Naive thymus-derived CD8-positive, alpha-beta T cell (primary cell): ENCODE measurements around the gene MIDN. TPM values are rescaled to one million over a fixed set of nuclear protein-coding genes. Genes with fewer than 3 reads are reported as not detected.

ENCODE experiments used
- ATAC-seq, 2 donors: fragments of 150-1000 bp; cut with Tn5 transposase in 1 of 2; sonication (Bioruptor Pico), chemical (Tn5 transposase) in 1 of 2; 1 replicate in 1 of 2; 2 replicates in 1 of 2; pipeline ENCODE4 v1.10.0; 2021; ENCODE audit warnings: mild to moderate bottlenecking in 2 of 2, moderate library complexity in 2 of 2
- POLR2A ChIA-PET: fragments of 350-600 bp; sonication (Branson Sonifier 250); formaldehyde crosslinking; loops from one replicate; lab custom pipeline; 2021; ENCODE audit warnings: antibody characterized with exemption; lab: Charles Lee
- DNase-seq, 10 donors: peaks; one replicate each; pipeline versions ENCODE4 v3.0.0 to v3.0.0-alpha.2; 2020 to 2022
- H3K27ac Mint-ChIP-seq, 10 donors: one replicate each; pipeline ENCODE4 v1.8.0; 2020 to 2022; ENCODE audit warnings: mild to moderate bottlenecking in 10 of 10, mixed read lengths in 10 of 10, moderate library complexity in 4 of 10, inconsistent platforms in 1 of 10
- H3K27me3 Mint-ChIP-seq, 5 donors: one replicate each; pipeline ENCODE4 v1.8.0; 2021 to 2022; ENCODE audit warnings: mixed read lengths in 5 of 5
- H3K36me3 Mint-ChIP-seq, 3 donors: one replicate each; pipeline ENCODE4 v1.8.0; 2020 to 2022; ENCODE audit warnings: mixed read lengths in 3 of 3, mild to moderate bottlenecking in 2 of 3, inconsistent platforms in 1 of 3
- H3K4me1 Mint-ChIP-seq, 4 donors: one replicate each; pipeline ENCODE4 v1.8.0; 2021 to 2022; ENCODE audit warnings: mixed read lengths in 4 of 4
- H3K4me3 Mint-ChIP-seq, 10 donors: one replicate each; pipeline ENCODE4 v1.8.0; 2020 to 2022; ENCODE audit warnings: mild to moderate bottlenecking in 10 of 10, mixed read lengths in 10 of 10, moderate library complexity in 6 of 10, inconsistent platforms in 1 of 10
- H3K9me3 Mint-ChIP-seq, 9 donors: one replicate each; pipeline ENCODE4 v1.8.0; 2020 to 2022; ENCODE audit warnings: mixed read lengths in 9 of 9, mild to moderate bottlenecking in 3 of 9, inconsistent platforms in 1 of 9, moderate library complexity in 1 of 9
- polyA plus RNA-seq, 3 donors: library from polyadenylated mRNA; unstranded; fragments of 300-500 nt; fragmentation: Illumina TruSeq; gene quantifications; one replicate each; pipeline ENCODE4 v1.2.3, GENCODE V29; 2021
- total RNA-seq, 8 experiments: library from RNA in 2 of 8; stranded (reverse) in 2 of 8; gene quantifications; one replicate each; pipeline ENCODE4 v1.2.3 and lab custom pipeline; 2021 to 2026

The MIDN gene
- total and polyA plus RNA-seq, 5 experiments from 2014 or later = 1.1 to 35.4 (median 8.2) TPM

- H3K27me3 Mint-ChIP-seq = no peaks in the 10 kb centered on the region
- peak overlapping the region; percentile 80 to 95 (median 93) for H3K27ac Mint-ChIP-seq
Observed at GRCh38 chr19:1271528-1272422, 23.4 kb downstream of the MIDN start.

DNA sequence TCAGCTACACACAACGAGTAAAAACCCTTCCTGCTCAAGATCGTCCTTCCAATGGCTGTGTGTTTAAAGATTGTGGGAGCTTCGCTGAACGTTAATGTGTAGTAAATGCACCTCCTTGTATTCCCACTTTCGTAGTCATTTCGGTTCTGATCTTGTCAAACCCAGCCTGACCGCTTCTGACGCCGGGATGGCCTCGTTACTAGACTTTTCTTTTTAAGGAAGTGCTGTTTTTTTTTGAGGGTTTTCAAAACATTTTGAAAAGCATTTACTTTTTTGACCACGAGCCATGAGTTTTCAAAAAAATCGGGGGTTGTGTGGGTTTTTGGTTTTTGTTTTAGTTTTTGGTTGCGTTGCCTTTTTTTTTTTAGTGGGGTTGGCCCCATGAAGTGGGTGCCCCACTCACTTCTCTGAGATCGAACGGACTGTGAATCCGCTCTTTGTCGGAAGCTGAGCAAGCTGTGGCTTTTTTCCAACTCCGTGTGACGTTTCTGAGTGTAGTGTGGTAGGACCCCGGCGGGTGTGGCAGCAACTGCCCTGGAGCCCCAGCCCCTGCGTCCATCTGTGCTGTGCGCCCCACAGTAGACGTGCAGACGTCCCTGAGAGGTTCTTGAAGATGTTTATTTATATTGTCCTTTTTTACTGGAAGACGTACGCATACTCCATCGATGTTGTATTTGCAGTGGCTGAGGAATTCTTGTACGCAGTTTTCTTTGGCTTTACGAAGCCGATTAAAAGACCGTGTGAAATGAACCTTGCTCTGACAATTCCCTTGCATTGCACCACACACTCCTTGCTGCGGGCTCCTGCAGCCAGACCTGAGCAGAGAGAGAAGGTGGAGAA is 24.3 kb downstream of the MIDN start:
- Mint-ChIP-seq H3K27me3 (no peaks in the 10 kb centered on the region), H3K36me3 (peaks cover 0 to 52% (median 15%) of the 10 kb centered on the region in 3 donors), H3K4me3 (peak overlapping the region; percentile 22 to 93 (median 62)), H3K9me3 (no peaks in the 10 kb centered on the region), H3K4me1 (peaks cover 37 to 69% (median 68%) of the 10 kb centered on the region in 4 donors), H3K27ac (peak overlapping the region; percentile 75 to 94 (median 84))
- POLR2A ChIA-PET = interaction anchor here (0.6 to 3.9 kb wide), 13 partner anchors 19 to 335 kb away, joined by 3 to 43 read pairs (median 6); partner anchors contain the start of genes GPX4, NDUFS7 and POLR2E
- DNase-seq (no peak), ATAC-seq (no peak)

More at GRCh38 chr19:1271528-1272422, 23.4 kb downstream of the MIDN start:
- ATAC-seq (no peak), DNase-seq (no peak)
- Mint-ChIP-seq H3K4me3 (peak overlapping the region; percentile 82 to 93 (median 89)), H3K36me3 (peaks cover 0 to 47% (median 15%) of the 10 kb centered on the region in 3 donors), H3K4me1 (peaks cover 37 to 74% (median 70%) of the 10 kb centered on the region in 4 donors), H3K9me3 (no peaks in the 10 kb centered on the region)
- POLR2A ChIA-PET = interaction anchor here (0.6 to 1.9 kb wide), 11 partner anchors 8 to 334 kb away, joined by 3 to 10 read pairs (median 3); partner anchors contain the start of genes GPX4 and NDUFS7

DNA sequence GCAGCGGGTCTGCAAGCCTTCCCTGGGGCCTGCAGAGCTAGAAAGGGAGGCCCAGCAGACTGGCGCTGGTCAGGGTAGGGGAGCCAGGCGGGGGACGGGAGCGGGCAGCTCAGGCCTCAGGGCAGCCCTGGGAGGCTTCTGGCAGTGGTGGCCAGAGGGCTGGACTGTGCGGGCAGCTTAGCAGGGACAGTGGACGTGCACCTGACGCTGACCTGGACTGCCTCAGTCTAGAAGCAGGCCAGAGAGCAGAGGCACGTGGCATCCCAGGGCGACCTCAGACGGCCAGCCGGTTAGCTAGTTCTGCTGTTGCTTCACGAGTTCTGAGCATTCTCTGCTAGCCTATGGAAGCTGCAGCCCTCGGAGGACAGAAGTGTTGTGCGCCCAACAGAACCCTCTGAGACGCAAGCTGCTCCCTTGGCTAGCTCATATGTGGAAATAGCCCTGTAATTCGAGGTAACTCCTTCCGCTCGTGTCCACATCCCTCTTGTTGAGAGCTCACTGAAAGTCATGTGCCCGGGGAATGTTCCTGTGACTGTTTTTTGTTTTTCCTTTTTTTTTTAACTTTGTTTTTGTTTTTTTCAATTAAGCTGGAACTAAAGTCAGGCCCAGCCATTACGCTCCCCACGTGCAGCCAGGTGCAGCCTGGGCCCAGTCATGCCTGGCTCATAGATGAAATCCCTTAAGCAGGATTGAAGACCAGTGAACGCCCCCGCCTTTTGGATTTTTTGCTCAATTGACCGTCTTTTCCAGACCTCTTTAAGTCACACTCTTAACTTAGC is 25.1 kb downstream of the MIDN start:
- Mint-ChIP-seq H3K27ac (peak overlapping the region; percentile 79 to 94 (median 86)), H3K4me3 (peak overlapping the region; percentile 41 to 93 (median 62)), H3K36me3 (peaks cover 0 to 58% (median 15%) of the 10 kb centered on the region in 3 donors), H3K4me1 (peaks cover 35 to 66% (median 64%) of the 10 kb centered on the region in 4 donors), H3K9me3 (no peaks in the 10 kb centered on the region), H3K27me3 (no peaks in the 10 kb centered on the region)
- no peak for ATAC-seq
- POLR2A ChIA-PET = interaction anchor here (0.6 to 3.9 kb wide), 12 partner anchors 20 to 450 kb away, joined by 3 to 43 read pairs (median 4); partner anchors contain the start of genes ABCA7 and POLR2E
- no peak for DNase-seq

DNA sequence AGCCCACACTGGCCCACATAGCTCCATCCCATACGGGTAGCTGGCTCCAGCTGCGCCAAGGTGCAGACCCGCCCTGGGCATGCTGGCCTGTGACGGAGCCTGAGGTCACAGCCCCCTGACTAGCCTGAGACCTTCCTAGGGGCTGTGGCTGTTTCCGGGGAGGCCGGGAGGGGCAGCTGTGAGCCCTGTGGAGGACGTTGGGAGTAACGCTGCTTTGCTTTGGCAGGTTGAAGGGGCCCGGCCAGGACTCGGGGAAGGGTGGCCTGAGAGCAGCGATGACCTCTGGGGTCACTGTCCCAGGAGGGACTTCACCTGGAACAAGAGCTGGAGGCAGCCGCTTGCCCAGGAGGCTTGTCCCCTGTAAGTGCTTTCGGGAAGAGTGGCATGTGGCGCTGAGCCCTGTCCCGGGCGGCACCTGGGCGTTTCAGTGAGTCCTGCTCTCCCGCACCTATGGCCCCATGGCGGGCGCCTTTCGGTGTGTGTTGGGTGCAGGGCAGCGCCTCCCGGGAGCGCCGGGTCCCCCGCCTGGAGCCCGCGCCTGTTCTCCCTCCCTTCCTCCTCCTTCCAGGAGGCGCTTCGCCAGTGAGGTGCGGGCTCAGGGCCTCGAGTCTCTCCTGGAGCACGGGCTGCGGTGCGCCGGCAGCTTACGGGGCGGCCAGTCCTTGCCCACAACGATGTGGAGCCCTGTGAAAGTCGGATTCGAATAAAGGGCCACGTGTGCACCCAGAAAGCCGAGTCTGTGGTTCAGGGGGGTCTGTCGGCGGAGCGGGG is 25.9 kb downstream of the MIDN start:
- peak overlapping the region; percentile 71 to 94 (median 87) for H3K27ac Mint-ChIP-seq
- peak overlapping the region in 9 of 10 donors; percentile 41 to 85 (median 63) for H3K4me3 Mint-ChIP-seq
- ATAC-seq (no peak), DNase-seq (no peak)
- peaks cover 0 to 63% (median 15%) of the 10 kb centered on the region in 3 donors for H3K36me3 Mint-ChIP-seq
- H3K9me3 Mint-ChIP-seq = no peaks in the 10 kb centered on the region
- POLR2A ChIA-PET = interaction anchor here (0.6 to 3.9 kb wide), 12 partner anchors 21 to 630 kb away, joined by 3 to 43 read pairs (median 4); partner anchors contain the start of genes ABCA7 and REEP6
- H3K4me1 Mint-ChIP-seq = peaks cover 28 to 59% (median 58%) of the 10 kb centered on the region in 4 donors
- H3K27me3 Mint-ChIP-seq = no peaks in the 10 kb centered on the region

DNA sequence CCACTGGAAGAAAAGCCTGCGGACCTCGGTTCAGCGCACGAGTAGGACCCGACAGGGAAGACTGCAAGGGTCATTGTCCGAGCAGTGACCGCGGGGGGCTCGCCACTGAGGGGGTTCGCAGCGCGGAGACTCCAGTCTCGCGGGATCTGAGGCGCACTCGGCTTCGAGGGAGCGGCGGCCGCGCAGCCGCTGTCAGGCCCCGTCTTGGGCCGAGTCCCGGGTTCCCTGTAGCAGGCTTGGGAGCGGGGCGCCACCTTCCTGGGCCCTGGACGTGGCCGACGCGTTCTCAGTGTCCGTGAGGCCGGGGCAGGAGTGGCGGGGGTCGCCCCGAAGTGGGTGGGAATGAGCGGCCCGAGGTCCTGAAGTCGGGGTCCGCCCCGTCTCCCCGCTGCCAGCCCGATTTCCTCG is 26.5 kb downstream of the MIDN start:
- peaks cover 0 to 68% (median 15%) of the 10 kb centered on the region in 3 donors for H3K36me3 Mint-ChIP-seq
- DNase-seq = no peak
- H3K4me3 Mint-ChIP-seq = peak overlapping the region in 6 of 10 donors; percentile 27 to 85 (median 68)
- no peaks in the 10 kb centered on the region for H3K27me3 Mint-ChIP-seq
- no peak for ATAC-seq
- no peaks in the 10 kb centered on the region for H3K9me3 Mint-ChIP-seq
- POLR2A ChIA-PET = interaction anchor here (0.6 to 3.9 kb wide), 37 partner anchors 9 to 630 kb away, joined by 3 to 43 read pairs (median 5); partner anchors contain the start of genes ARHGAP45, ATP5F1D, CNN2 and GPX4
- peaks cover 32 to 62% (median 60%) of the 10 kb centered on the region in 4 donors for H3K4me1 Mint-ChIP-seq
- peak overlapping the region in 7 of 10 donors; percentile 41 to 89 (median 71) for H3K27ac Mint-ChIP-seq

DNA sequence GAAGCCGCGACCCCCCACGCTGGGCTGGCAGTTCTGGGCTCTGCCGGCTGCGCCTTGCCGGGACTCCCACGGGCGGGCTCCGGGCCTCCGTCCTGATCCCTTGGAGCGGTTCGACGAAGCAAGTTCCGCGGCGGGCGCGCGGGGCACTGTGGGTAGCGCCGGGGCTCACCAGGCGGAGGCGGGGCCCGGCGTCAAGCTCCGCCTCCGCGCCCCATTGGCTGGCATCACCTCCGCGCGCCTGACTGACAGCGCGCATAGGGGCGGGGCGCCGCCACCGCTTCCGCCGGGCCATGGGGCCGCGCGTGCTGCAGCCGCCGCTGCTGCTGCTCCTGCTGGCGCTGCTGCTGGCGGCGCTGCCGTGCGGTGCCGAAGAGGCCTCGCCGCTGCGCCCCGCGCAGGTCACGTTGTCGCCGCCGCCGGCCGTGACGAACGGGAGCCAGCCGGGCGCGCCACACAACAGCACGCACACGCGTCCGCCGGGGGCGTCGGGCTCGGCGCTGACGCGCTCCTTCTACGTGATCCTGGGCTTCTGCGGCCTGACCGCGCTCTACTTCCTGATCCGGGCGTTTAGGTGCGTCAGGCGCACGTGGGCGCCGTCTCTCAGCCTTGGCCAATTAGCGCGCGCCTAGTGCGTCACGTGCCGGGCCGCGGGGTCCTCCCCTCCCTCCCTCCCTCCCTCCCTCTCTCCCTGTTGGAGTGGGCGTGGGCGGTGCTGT is 27.0 kb downstream of the MIDN start, which contains the start of gene FAM174C:
FAM174C (plus strand) TSS at position 271 of the 716 bp plus-strand sequence; CDS start at position 291, 20 bp downstream.
- POLR2A ChIA-PET = interaction anchor here (0.6 to 3.9 kb wide), 34 partner anchors 9 to 575 kb away, joined by 3 to 43 read pairs (median 5); partner anchors contain the start of genes ARHGAP45, ATP5F1D, CNN2 and GPX4
- ATAC-seq (peak; percentile 81 to 84), DNase-seq (peak; percentile 93 to 98 (median 96))
- H3K36me3 Mint-ChIP-seq = peaks cover 0 to 64% (median 15%) of the 10 kb centered on the region in 3 donors
- no peaks in the 10 kb centered on the region for H3K9me3 Mint-ChIP-seq
- H3K4me3 Mint-ChIP-seq = peak within 1 kb of the TSS; percentile 76 to 92 (median 87)
- H3K27me3 Mint-ChIP-seq = no peaks in the 10 kb centered on the region
- peaks cover 29 to 62% (median 58%) of the 10 kb centered on the region in 4 donors for H3K4me1 Mint-ChIP-seq
- H3K27ac Mint-ChIP-seq = peak within 1 kb of the TSS; percentile 85 to 98 (median 96)

- Mint-ChIP-seq H3K27ac (peak overlapping the region; percentile 83 to 98 (median 96)), H3K4me3 (peak overlapping the region; percentile 76 to 92 (median 87)), H3K4me1 (peaks cover 29 to 55% (median 52%) of the 10 kb centered on the region in 4 donors), H3K27me3 (no peaks in the 10 kb centered on the region), H3K9me3 (no peaks in the 10 kb centered on the region), H3K36me3 (peaks cover 0 to 57% (median 15%) of the 10 kb centered on the region in 3 donors)
- ATAC-seq = no peak
- no peak for DNase-seq
- POLR2A ChIA-PET = interaction anchor here (1.2 to 3.9 kb wide), 8 partner anchors 10 to 250 kb away, joined by 5 to 43 read pairs (median 7); partner anchors contain the start of genes ATP5F1D and CNN2
Observed at GRCh38 chr19:1275976-1276627, 27.7 kb downstream of the MIDN start.

GRCh38 chr19:1276628-1277022 is 28.2 kb downstream of the MIDN start:
- ATAC-seq = no peak
- H3K36me3 Mint-ChIP-seq = peaks cover 0 to 52% (median 12%) of the 10 kb centered on the region in 3 donors
- H3K27ac Mint-ChIP-seq = peak overlapping the region; percentile 83 to 98 (median 96)
- DNase-seq = peak in 2 of 10 donors; percentile 40 to 43
- no peaks in the 10 kb centered on the region for H3K27me3 Mint-ChIP-seq
- POLR2A ChIA-PET = interaction anchor here (1.7 to 3.9 kb wide), 4 partner anchors 10 to 106 kb away, joined by 7 to 43 read pairs (median 18); partner anchors contain the start of gene ATP5F1D
- peaks cover 23 to 50% (median 47%) of the 10 kb centered on the region in 4 donors for H3K4me1 Mint-ChIP-seq
- peak overlapping the region; percentile 76 to 92 (median 87) for H3K4me3 Mint-ChIP-seq
- no peaks in the 10 kb centered on the region for H3K9me3 Mint-ChIP-seq

DNA sequence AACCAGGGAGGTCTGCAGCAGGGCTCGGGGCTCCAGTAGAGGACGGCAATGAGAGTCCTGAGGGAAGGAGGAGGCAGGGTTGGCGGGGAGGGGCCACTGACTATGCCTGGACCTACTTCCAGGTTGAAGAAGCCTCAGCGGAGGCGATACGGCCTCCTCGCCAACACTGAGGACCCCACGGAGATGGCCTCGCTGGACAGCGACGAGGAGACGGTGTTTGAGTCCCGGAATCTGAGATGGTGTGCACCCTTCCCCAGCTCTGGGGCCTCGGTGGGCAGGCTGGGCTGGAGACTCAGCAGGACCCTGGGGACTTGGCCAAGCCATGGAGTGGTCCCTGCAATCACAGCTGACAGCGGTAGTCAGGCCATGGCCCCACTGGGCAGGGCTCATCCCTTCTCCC is 28.7 kb downstream of the MIDN start:
- Mint-ChIP-seq H3K4me1 (peaks cover 22 to 46% (median 42%) of the 10 kb centered on the region in 4 donors), H3K4me3 (peak overlapping the region; percentile 76 to 92 (median 87)), H3K27ac (peak overlapping the region in 9 of 10 donors; percentile 85 to 98 (median 96)), H3K36me3 (peaks cover 0 to 48% (median 12%) of the 10 kb centered on the region in 3 donors), H3K9me3 (no peaks in the 10 kb centered on the region), H3K27me3 (no peaks in the 10 kb centered on the region)
- POLR2A ChIA-PET = interaction anchor here (0.6 to 3.1 kb wide), 5 partner anchors 8 to 168 kb away, joined by 3 to 28 read pairs (median 4); partner anchors contain the start of gene CIRBP
- DNase-seq = no peak
- no peak for ATAC-seq
